HCT116 (cell line): Measurements from ENCODE around the gene DYNC2H1. TPM values are rescaled to one million over a fixed set of nuclear protein-coding genes. Genes with fewer than 3 reads are reported as not detected.

Source experiments
- ATAC-seq: fragments of 200-7000 bp; cut with Tn5 transposase; 2 replicates; pipeline ENCODE4 v1.9.1; 2020; ENCODE audit warnings: mild to moderate bottlenecking, moderate library complexity
- BruUV-seq: library from RNA; stranded (reverse); fragments of 400-500 nt; replicated peaks from 2 replicates; lab custom pipeline; 2021; lab: Mats Ljungman, UMichigan
- CTCF ChIA-PET: fragments of 300-600 bp; sonication (Branson Sonifier 250); formaldehyde crosslinking; loops from one replicate; lab custom pipeline; 2021; ENCODE audit warnings: antibody characterized with exemption; lab: Charles Lee
- POLR2A ChIA-PET: fragments of 300-600, 350-600 bp; sonication (Branson Sonifier 250); formaldehyde crosslinking; loops from one replicate; lab custom pipeline; 2021; ENCODE audit warnings: antibody characterized with exemption; lab: Charles Lee
- RAD21 ChIA-PET, 2 experiments: fragments of 300-600 bp; sonication (Branson Sonifier 250); formaldehyde crosslinking; loops; one replicate each; lab custom pipeline; 2023; ENCODE audit warnings: low total read pairs in 2 of 2; ENCODE audit not compliant: uncharacterized antibody in 2 of 2, unreplicated experiment in 2 of 2, low non-redundant PET in 1 of 2; lab: Charles Lee
- DNase-seq: peaks from one replicate; pipeline ENCODE4 v3.0.0-alpha.2; 2010; ENCODE audit warnings: low read depth, low spot score
- H2AFZ ChIP-seq: fragments of 200-600 bp; shearing (Covaris generic), sonication (generic); 2 replicates; pipeline ENCODE4 v1.6.1; 2017; ENCODE audit warnings: low read depth, mixed run types, mixed read lengths, antibody characterized with exemption, low read length; ENCODE audit not compliant: poor library complexity, severe bottlenecking
- H3K27ac ChIP-seq: 2 replicates; pipeline ENCODE4 v1.5.1; 2012; ENCODE audit warnings: low read depth, low read length
- H3K27me3 ChIP-seq: fragments of 200-600 bp; sonication (generic); 2 replicates; pipeline ENCODE4 v1.6.1; 2016; ENCODE audit warnings: mixed run types, low read length, mixed read lengths; ENCODE audit not compliant: insufficient read depth
- H3K36me3 ChIP-seq, 2 experiments: fragments of 200-500 bp in 1 of 2; fragments of 200-600 bp in 1 of 2; sonication (Bioruptor generic) in 1 of 2; sonication (generic) in 1 of 2; 2 replicates each; pipeline versions ENCODE4 v1.5.1 to v1.6.1; 2014 to 2016; ENCODE audit warnings: low read length in 2 of 2, inconsistent platforms in 1 of 2, mixed read lengths in 1 of 2, mixed run types in 1 of 2; ENCODE audit not compliant: insufficient read depth in 2 of 2, control insufficient read depth in 1 of 2
- H3K4me1 ChIP-seq, 2 experiments: fragments of 200-600 bp in 1 of 2; sonication (generic) in 1 of 2; 2 replicates each; pipeline versions ENCODE4 v1.5.1 to v1.6.1; 2012 to 2017; ENCODE audit warnings: low read length in 2 of 2, inconsistent platforms in 1 of 2, mild to moderate bottlenecking in 1 of 2, mixed read lengths in 1 of 2, mixed run types in 1 of 2, moderate library complexity in 1 of 2; ENCODE audit not compliant: insufficient read depth in 2 of 2, control insufficient read depth in 1 of 2
- H3K4me2 ChIP-seq: fragments of 200-600 bp; sonication (generic); 2 replicates; pipeline ENCODE4 v1.6.1; 2017; ENCODE audit warnings: mixed run types, low read length, mixed read lengths
- H3K4me3 ChIP-seq, 2 experiments: fragments of 200-600 bp in 1 of 2; sonication (generic) in 1 of 2; replicated peaks in 1 of 2; 2 replicates each; pipeline ENCODE4 v1.5.1; 2011 to 2016; ENCODE audit warnings: low read length in 2 of 2, control low read depth in 1 of 2, low read depth in 1 of 2, mild to moderate bottlenecking in 1 of 2, mixed read lengths in 1 of 2, mixed run types in 1 of 2
- H3K79me2 ChIP-seq: fragments of 200-600 bp; sonication (generic); 2 replicates; pipeline ENCODE4 v1.6.1; 2017; ENCODE audit warnings: mild to moderate bottlenecking, mixed run types, low read length, moderate library complexity, mixed read lengths; ENCODE audit not compliant: insufficient read depth
- H3K9ac ChIP-seq: fragments of 200-600 bp; sonication (generic); 2 replicates; pipeline ENCODE4 v1.6.1; 2016; ENCODE audit warnings: low read length, mixed read lengths
- H3K9me2 ChIP-seq: fragments of 200-600 bp; sonication (generic), shearing (Covaris generic); 2 replicates; pipeline ENCODE4 v1.6.1; 2017; ENCODE audit warnings: mixed run types, mild to moderate bottlenecking, moderate library complexity; ENCODE audit not compliant: insufficient read depth
- H3K9me3 ChIP-seq, 2 experiments: fragments of 200-500 bp in 1 of 2; fragments of 200-600 bp in 1 of 2; sonication (Bioruptor generic) in 1 of 2; sonication (generic) in 1 of 2; 2 replicates each; pipeline ENCODE4 v1.6.1; 2014 to 2017; ENCODE audit warnings: low read length in 2 of 2, mixed read lengths in 2 of 2, inconsistent platforms in 1 of 2, low read depth in 1 of 2, mild to moderate bottlenecking in 1 of 2, mixed run types in 1 of 2, moderate library complexity in 1 of 2; ENCODE audit not compliant: control insufficient read depth in 1 of 2, insufficient read depth in 1 of 2
- H4K20me1 ChIP-seq: fragments of 200-600 bp; sonication (generic), shearing (Covaris generic); 2 replicates; pipeline ENCODE4 v1.6.1; 2017; ENCODE audit warnings: mixed run types, mild to moderate bottlenecking, moderate library complexity; ENCODE audit not compliant: insufficient read depth
- EGR1 ChIP-seq: IDR thresholded peaks from 2 replicates; pipeline ENCODE4 v1.6.1; 2012; ENCODE audit warnings: low read depth
- EZH2 ChIP-seq: fragments of 200-600 bp; sonication (generic); IDR thresholded peaks from 2 replicates; pipeline ENCODE4 v1.6.1; 2017; ENCODE audit warnings: antibody characterized with exemption, mixed run types
- FOSL1 ChIP-seq: IDR thresholded peaks from 2 replicates; pipeline ENCODE4 v1.6.1; 2012; ENCODE audit warnings: low read depth
- JUND ChIP-seq: IDR thresholded peaks from 2 replicates; pipeline ENCODE4 v1.6.1; 2012
- ZFX ChIP-seq: fragments of 450-650 bp; IDR thresholded peaks from 2 replicates; pipeline ENCODE4 v1.6.1; 2017
- intact Hi-C: fragments of 100-400 bp; cut with micrococcal nuclease; formaldehyde crosslinking; loops from 2 replicates; pipeline ENCODE4 v1.10.0; 2022
- total RNA-seq: library from RNA; stranded (reverse); gene quantifications from one replicate; pipeline ENCODE4 v1.2.1, GENCODE V29; 2021; ENCODE audit not compliant: unreplicated experiment

The DYNC2H1 gene
- total RNA-seq, 1 experiment from 2014 or later: 1.5 TPM

DNA sequence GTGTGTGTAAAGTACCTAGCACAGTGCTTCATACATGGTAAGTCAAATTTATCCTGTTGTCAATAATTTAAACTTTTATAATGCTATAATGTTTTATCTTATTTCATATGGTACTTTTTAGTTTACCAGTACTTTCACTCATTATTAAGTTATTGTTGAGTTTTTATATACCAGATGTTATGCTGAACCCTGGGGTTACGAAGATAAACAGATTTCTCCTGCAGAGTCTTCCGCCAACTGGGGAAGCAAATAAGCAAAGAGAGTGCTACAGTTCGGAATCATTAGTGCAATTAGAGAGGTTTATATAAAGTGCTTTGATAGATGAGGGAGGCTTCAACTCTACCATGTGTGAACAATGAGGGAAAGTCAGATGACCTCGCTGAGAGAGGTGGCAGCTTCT, 362.3 kb downstream of the DYNC2H1 start:
- no peak for TF ChIP-seq ZFX
- no peak for TF ChIP-seq EGR1
- no peak for TF ChIP-seq EZH2
- TF ChIP-seq FOSL1: no peak
- Histone ChIP-seq H3K9ac (no peak overlapping the region), H3K9me2 (no peaks in the 10 kb centered on the region), H3K4me1 (no peaks in the 10 kb centered on the region), H4K20me1 (no peaks in the 10 kb centered on the region), H2AFZ (no peak overlapping the region), H3K79me2 (no peaks in the 10 kb centered on the region), H3K9me3 (no peaks in the 10 kb centered on the region), H3K27me3 (no peaks in the 10 kb centered on the region), H3K27ac (no peak overlapping the region), H3K36me3 (no peaks in the 10 kb centered on the region), H3K4me3 (no peak overlapping the region), H3K4me2 (no peak overlapping the region)
- no TSS peak for BruUV-seq
- POLR2A ChIA-PET: no interaction called here
- ATAC-seq (no peak), DNase-seq (no peak)
- CTCF ChIA-PET: no interaction called here
- RAD21 ChIA-PET: no interaction called here
- intact Hi-C loops: no loop called here

DNA sequence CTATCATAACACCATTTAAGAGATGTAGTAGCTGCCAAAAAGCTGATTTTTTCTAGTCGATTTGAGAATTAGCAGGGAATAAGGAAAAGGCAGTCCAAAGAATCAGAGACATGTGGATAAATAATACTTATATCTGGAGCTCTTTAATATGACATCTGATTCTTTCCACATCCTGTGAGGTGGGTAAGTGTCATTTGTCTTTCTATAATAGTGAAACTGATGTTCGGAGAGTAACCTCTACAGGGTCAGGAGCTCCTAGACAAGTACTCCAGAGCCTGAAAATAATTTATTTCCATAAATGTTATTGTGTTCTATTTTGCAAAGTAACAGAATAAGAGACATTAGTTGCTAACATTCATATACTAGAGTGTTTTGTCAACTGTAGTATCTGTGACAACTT, 367.6 kb downstream of the DYNC2H1 start:
- RAD21 ChIA-PET: no interaction called here
- CTCF ChIA-PET: interaction anchor here (1.1 kb wide), 2 partner anchors 9 to 124 kb away, joined by 3 to 4 read pairs; no protein-coding TSS in a partner anchor
- no TSS peak for BruUV-seq
- Histone ChIP-seq H3K36me3 (no peaks in the 10 kb centered on the region), H3K9ac (no peak overlapping the region), H3K9me3 (no peaks in the 10 kb centered on the region), H3K27me3 (no peaks in the 10 kb centered on the region), H3K4me1 (no peaks in the 10 kb centered on the region), H4K20me1 (no peaks in the 10 kb centered on the region), H3K4me2 (no peak overlapping the region), H3K27ac (no peak overlapping the region), H3K9me2 (no peaks in the 10 kb centered on the region), H3K4me3 (no peak overlapping the region), H2AFZ (no peak overlapping the region), H3K79me2 (no peaks in the 10 kb centered on the region)
- intact Hi-C loops: no loop called here
- DNase-seq: no peak
- POLR2A ChIA-PET: no interaction called here
- ATAC-seq: no peak
- TF ChIP-seq EZH2 (no peak), EGR1 (no peak), JUND (no peak)
